HL-60 (cell line): ENCODE measurements around the gene CDC25C.

Experiments
- DNase-seq, 2 experiments: peaks; one replicate each; pipeline ENCODE4 v3.0.0-alpha.2; 2010 to 2020; ENCODE audit warnings: low read depth in 1 of 2, low spot score in 1 of 2
- H3K27ac ChIP-seq: fragments of 250-450 bp; sonication (Bioruptor Pico); replicated peaks from 2 replicates; pipeline ENCODE4 v1.5.1; 2020; ENCODE audit warnings: mild to moderate bottlenecking, moderate library complexity
- H3K27me3 ChIP-seq: fragments of 250-450 bp; sonication (Bioruptor Pico); 2 replicates; pipeline ENCODE4 v1.5.1; 2021; ENCODE audit warnings: mild to moderate bottlenecking, moderate library complexity; ENCODE audit not compliant: insufficient read depth, poor library complexity, severe bottlenecking
- H3K4me3 ChIP-seq: replicated peaks from 2 replicates; pipeline ENCODE4 v1.5.1; 2011; ENCODE audit warnings: mild to moderate bottlenecking, control low read depth, low read length; ENCODE audit not compliant: insufficient read depth
- CTCF ChIP-seq: IDR thresholded peaks from one replicate; pipeline ENCODE4 v1.5.1; 2011; ENCODE audit warnings: low read length, control low read depth, inconsistent platforms; ENCODE audit not compliant: insufficient read depth
- GABPA ChIP-seq: IDR thresholded peaks from 2 replicates; pipeline ENCODE4 v1.6.1; 2012; ENCODE audit warnings: low read depth
- POLR2AphosphoS5 ChIP-seq: IDR thresholded peaks from 2 replicates; pipeline ENCODE4 v1.6.1; 2012; ENCODE audit warnings: low read depth
- REST ChIP-seq: IDR thresholded peaks from 2 replicates; pipeline ENCODE4 v1.6.1; 2012; ENCODE audit warnings: low read depth; ENCODE audit not compliant: insufficient replicate concordance
- SPI1 ChIP-seq: IDR thresholded peaks from 2 replicates; pipeline ENCODE4 v1.6.1; 2012; ENCODE audit warnings: low read depth, mild to moderate bottlenecking, borderline replicate concordance

CDC25C gene

GRCh38 chr5:138303372-138303771 is 28.2 kb downstream of the CDC25C start:
- Histone ChIP-seq H3K27ac (no peak overlapping the region), H3K27me3 (no peaks in the 10 kb centered on the region), H3K4me3 (no peak overlapping the region)
- no peak for TF ChIP-seq GABPA
- no peak for TF ChIP-seq CTCF
- no peak for TF ChIP-seq POLR2AphosphoS5
- no peak for TF ChIP-seq SPI1
- TF ChIP-seq REST, result no peak
- no peak for DNase-seq

- H3K27me3 ChIP-seq, result no peaks in the 10 kb centered on the region
- no peak for DNase-seq
- no peak overlapping the region for H3K27ac ChIP-seq
- H3K4me3 ChIP-seq, result no peak overlapping the region
- no peak for TF ChIP-seq POLR2AphosphoS5
- no peak for TF ChIP-seq CTCF
- no peak for TF ChIP-seq GABPA
- no peak for TF ChIP-seq SPI1
- TF ChIP-seq REST, result no peak
Measured at GRCh38 chr5:138289296-138289695, 42.3 kb downstream of the CDC25C start.

GRCh38 chr5:138287246-138287645 is 44.4 kb downstream of the CDC25C start:
- no peaks in the 10 kb centered on the region for H3K27me3 ChIP-seq
- H3K4me3 ChIP-seq, result no peak overlapping the region
- TF ChIP-seq REST (no peak), GABPA (no peak), POLR2AphosphoS5 (no peak), CTCF (no peak), SPI1 (peak; percentile 50; the same call in 1 of the 2 replicates)
- no peak overlapping the region for H3K27ac ChIP-seq
- DNase-seq, result no peak
